ENCODE measurements around the gene TMED1. TPM values are rescaled to one million over a fixed set of nuclear protein-coding genes. Genes with fewer than 3 reads are reported as not detected.

Gene TMED1
- total RNA-seq, 1 experiment from 2014 or later: 32.3 TPM

- no CpG with 5 or more reads among the region's 7 CpGs for WGBS (ENCODE audit: extremely low coverage, insufficient read length, low lambda C conversion rate)
Observed at GRCh38 chr19:10826231-10826630, 9.8 kb downstream of the TMED1 start.

More at GRCh38 chr19:10826231-10826630, 9.8 kb downstream of the TMED1 start:
- H2BK12ac ChIP-seq (ENCODE audit: insufficient read length, low read depth, low read length): no peak overlapping the region
- Mint-ChIP-seq H3K4me3 (no peak overlapping the region), H3K36me3 (ENCODE audit: insufficient read depth in 1 of 3, low read depth in 3 of 3) (peaks cover 19 to 52% (median 37%) of the 10 kb centered on the region in 3 experiments; a peak in 5 of 7 replicates), H3K27ac (no peak overlapping the region), H3K27me3 (ENCODE audit: low read depth) (no peaks in the 10 kb centered on the region), H3K4me1 (no peaks in the 10 kb centered on the region), H3K9me3 (no peaks in the 10 kb centered on the region)
- no peaks in the 10 kb centered on the region for H3K23me2 ChIP-seq (ENCODE audit: insufficient read length, low read depth, low read length, poor library complexity, severe bottlenecking)
- H3K4me2 ChIP-seq (ENCODE audit: insufficient read depth, insufficient read length, low read length): no peak overlapping the region
- H2AFZ ChIP-seq (ENCODE audit: low read length): no peak overlapping the region
- H2BK5ac ChIP-seq (ENCODE audit: insufficient read length, low read length): no peak overlapping the region
- no peak overlapping the region for H2BK15ac ChIP-seq (ENCODE audit: low read depth, low read length)
- no peak overlapping the region for H4K5ac ChIP-seq (ENCODE audit: insufficient read length, low read depth, low read length)
- DNase-seq: no peak
- H2BK120ac ChIP-seq (ENCODE audit: low read depth, low read length, poor library complexity, severe bottlenecking): no peak overlapping the region
- H3K14ac ChIP-seq (ENCODE audit: insufficient read depth, low read length): no peak overlapping the region
- H3K79me1 ChIP-seq (ENCODE audit: insufficient read depth, low read depth, low read length, poor library complexity, severe bottlenecking): no peaks in the 10 kb centered on the region
- H3T11ph ChIP-seq (ENCODE audit: low read length): no peak overlapping the region
- H3K27me3 ChIP-seq (ENCODE audit: insufficient read depth, low read length): no peaks in the 10 kb centered on the region
- H3K18ac ChIP-seq (ENCODE audit: insufficient read length, low read depth, low read length): no peak overlapping the region
- no peak overlapping the region for H3K4ac ChIP-seq (ENCODE audit: low read depth, low read length)
- no peak overlapping the region for H4K91ac ChIP-seq (ENCODE audit: insufficient read length, low read depth, low read length)
- H3K79me2 ChIP-seq (ENCODE audit: insufficient read depth, low read length): no peaks in the 10 kb centered on the region
- H2BK20ac ChIP-seq (ENCODE audit: low read depth, low read length, poor library complexity, severe bottlenecking): no peak overlapping the region
- no peak for TF ChIP-seq CTCF (conservative IDR thresholded peaks at IDR 0.05)
- H4K20me1 ChIP-seq (ENCODE audit: control insufficient read depth, insufficient read depth, insufficient read length): no peaks in the 10 kb centered on the region
- no peak overlapping the region for H3K23ac ChIP-seq (ENCODE audit: insufficient read length, low read depth, low read length)
- H3K56ac ChIP-seq (ENCODE audit: insufficient read length, low read depth, low read length): no peak overlapping the region
- H4K8ac ChIP-seq (replicated peaks; ENCODE audit: insufficient read length, low read depth, low read length): no peak overlapping the region
- H3K9me3 ChIP-seq (ENCODE audit: control insufficient read depth, low read depth, low read length): no peaks in the 10 kb centered on the region
- H3K27ac ChIP-seq (ENCODE audit: insufficient read length, low read depth, low read length): no peak overlapping the region
- no peaks in the 10 kb centered on the region for H3K4me1 ChIP-seq (ENCODE audit: insufficient read depth, low read length)
- no peak overlapping the region for H2AK5ac ChIP-seq (ENCODE audit: insufficient read length, low read length)
- no peak overlapping the region for H3K9ac ChIP-seq (ENCODE audit: extremely low read depth, insufficient read length, low read length)

Measured in H9 (cell line).